CD4-positive, alpha-beta T cell (primary cell): ENCODE measurements around the gene TNS3. TPM values are rescaled to one million over a fixed set of nuclear protein-coding genes. Genes with fewer than 3 reads are reported as not detected.

Experiments
- ATAC-seq: fragments of 200-7000 bp; cut with Tn5 transposase; one replicate; pipeline ENCODE4 v1.10.0; 2022; ENCODE audit warnings: mild to moderate bottlenecking; ENCODE audit not compliant: poor library complexity
- CTCF ChIA-PET: fragments of 350-600 bp; sonication (Branson Sonifier 250); formaldehyde crosslinking; loops from one replicate; lab custom pipeline; 2021; ENCODE audit warnings: antibody characterized with exemption, inconsistent platforms; lab: Charles Lee
- POLR2A ChIA-PET: fragments of 350-600 bp; sonication (Branson Sonifier 250); formaldehyde crosslinking; loops from one replicate; lab custom pipeline; 2021; ENCODE audit warnings: antibody characterized with exemption, inconsistent platforms; lab: Charles Lee
- DNase-seq, 14 experiments: peaks; one replicate each; pipeline ENCODE4 v3.0.0-alpha.2; 2013 to 2020; ENCODE audit warnings: mixed read lengths in 2 of 14
- H3K27ac ChIP-seq, 2 donors: one replicate each; pipeline versions ENCODE4 v1.5.1 to v1.7.0; 2013; ENCODE audit warnings: low read length in 2 of 2, low read depth in 1 of 2, mild to moderate bottlenecking in 1 of 2
- H3K27me3 ChIP-seq, 2 experiments: 1 replicate in 1 of 2; 2 replicates in 1 of 2; pipeline versions ENCODE4 v1.6.1 to v1.7.0; 2013; ENCODE audit warnings: low read length in 2 of 2, control low read depth in 1 of 2, mild to moderate bottlenecking in 1 of 2, moderate library complexity in 1 of 2; ENCODE audit not compliant: insufficient read depth in 2 of 2, control insufficient read depth in 1 of 2
- H3K36me3 ChIP-seq: one replicate; pipeline ENCODE4 v1.6.1; 2013; ENCODE audit warnings: low read length, control low read depth; ENCODE audit not compliant: insufficient read depth
- H3K4me1 ChIP-seq: one replicate; pipeline ENCODE4 v1.6.1; 2013; ENCODE audit warnings: low read length, control low read depth; ENCODE audit not compliant: insufficient read depth
- H3K4me3 ChIP-seq: one replicate; pipeline ENCODE4 v1.5.1; 2013; ENCODE audit warnings: mild to moderate bottlenecking, low read length, moderate library complexity
- H3K9me3 ChIP-seq, 2 experiments: 1 replicate in 1 of 2; 2 replicates in 1 of 2; pipeline versions ENCODE4 v1.6.1 to v1.7.0; 2013; ENCODE audit warnings: low read length in 2 of 2, mild to moderate bottlenecking in 2 of 2, control low read depth in 1 of 2, moderate library complexity in 1 of 2; ENCODE audit not compliant: control insufficient read depth in 1 of 2, insufficient read depth in 1 of 2
- H3K27ac Mint-ChIP-seq: one replicate; pipeline ENCODE4 v1.8.0; 2020; ENCODE audit warnings: mixed read lengths
- H3K27me3 Mint-ChIP-seq: one replicate; pipeline ENCODE4 v1.8.0; 2021; ENCODE audit warnings: mixed read lengths
- H3K36me3 Mint-ChIP-seq: one replicate; pipeline ENCODE4 v1.8.0; 2021; ENCODE audit warnings: low read depth, mixed read lengths
- H3K4me1 Mint-ChIP-seq: one replicate; pipeline ENCODE4 v1.8.0; 2021; ENCODE audit warnings: low read depth, mixed read lengths
- H3K4me3 Mint-ChIP-seq: one replicate; pipeline ENCODE4 v1.8.0; 2020; ENCODE audit warnings: mild to moderate bottlenecking, mixed read lengths
- H3K9me3 Mint-ChIP-seq: one replicate; pipeline ENCODE4 v1.8.0; 2020; ENCODE audit warnings: mixed read lengths
- CTCF ChIP-seq: fragments of 200-600 bp; IDR thresholded peaks from one replicate; pipeline ENCODE4 v1.8.0; 2022; ENCODE audit warnings: antibody characterized with exemption, mild to moderate bottlenecking
- intact Hi-C, 2 experiments: fragments of 100-400 bp; cut with DNase I in 1 of 2; cut with micrococcal nuclease in 1 of 2; formaldehyde crosslinking; loops; one replicate each; pipeline versions ENCODE4 v1.15.1 to v1.9.0; 2023 to 2025; cut with DNase I, micrococcal nuclease
- total RNA-seq, 174 experiments: library from RNA in 2 of 174; stranded (reverse) in 2 of 174; gene quantifications; one replicate each; pipeline ENCODE4 v1.2.3 and lab custom pipeline; 2021 to 2026

Gene TNS3
- total RNA-seq, 2 experiments from 2014 or later = 0.16 to 0.47 TPM

- DNase-seq (no peak), ATAC-seq (no peak)
- TF ChIP-seq CTCF = no peak
- H3K4me1 Mint-ChIP-seq = no peaks in the 10 kb centered on the region
- Histone ChIP-seq H3K36me3 (no peaks in the 10 kb centered on the region), H3K27me3 (no peaks in the 10 kb centered on the region), H3K4me3 (no peak overlapping the region), H3K9me3 (peaks cover 0 to 22% of the 10 kb centered on the region in 2 experiments), H3K4me1 (no peaks in the 10 kb centered on the region), H3K27ac (no peak overlapping the region)
- no peak overlapping the region for H3K27ac Mint-ChIP-seq
- POLR2A ChIA-PET = no interaction called here
- H3K4me3 Mint-ChIP-seq = no peak overlapping the region
- CTCF ChIA-PET = no interaction called here
- H3K36me3 Mint-ChIP-seq = no peaks in the 10 kb centered on the region
- intact Hi-C loops = no loop called here
- no peaks in the 10 kb centered on the region for H3K9me3 Mint-ChIP-seq
- no peaks in the 10 kb centered on the region for H3K27me3 Mint-ChIP-seq
Measured at GRCh38 chr7:47489624-47490023, 92.3 kb downstream of the TNS3 start.

- Mint-ChIP-seq H3K4me1 (no peaks in the 10 kb centered on the region), H3K4me3 (no peak overlapping the region), H3K9me3 (no peaks in the 10 kb centered on the region), H3K27ac (no peak overlapping the region), H3K36me3 (no peaks in the 10 kb centered on the region), H3K27me3 (no peaks in the 10 kb centered on the region)
- Histone ChIP-seq H3K27me3 (no peaks in the 10 kb centered on the region), H3K4me1 (no peaks in the 10 kb centered on the region), H3K36me3 (no peaks in the 10 kb centered on the region), H3K27ac (no peak overlapping the region), H3K4me3 (no peak overlapping the region), H3K9me3 (peaks cover 0 to 28% of the 10 kb centered on the region in 2 experiments)
- POLR2A ChIA-PET = no interaction called here
- ATAC-seq (no peak), DNase-seq (no peak)
- no peak for TF ChIP-seq CTCF
- intact Hi-C loops = no loop called here
- CTCF ChIA-PET = no interaction called here
Measured at GRCh38 chr7:47488969-47489342, 93.0 kb downstream of the TNS3 start.

DNA sequence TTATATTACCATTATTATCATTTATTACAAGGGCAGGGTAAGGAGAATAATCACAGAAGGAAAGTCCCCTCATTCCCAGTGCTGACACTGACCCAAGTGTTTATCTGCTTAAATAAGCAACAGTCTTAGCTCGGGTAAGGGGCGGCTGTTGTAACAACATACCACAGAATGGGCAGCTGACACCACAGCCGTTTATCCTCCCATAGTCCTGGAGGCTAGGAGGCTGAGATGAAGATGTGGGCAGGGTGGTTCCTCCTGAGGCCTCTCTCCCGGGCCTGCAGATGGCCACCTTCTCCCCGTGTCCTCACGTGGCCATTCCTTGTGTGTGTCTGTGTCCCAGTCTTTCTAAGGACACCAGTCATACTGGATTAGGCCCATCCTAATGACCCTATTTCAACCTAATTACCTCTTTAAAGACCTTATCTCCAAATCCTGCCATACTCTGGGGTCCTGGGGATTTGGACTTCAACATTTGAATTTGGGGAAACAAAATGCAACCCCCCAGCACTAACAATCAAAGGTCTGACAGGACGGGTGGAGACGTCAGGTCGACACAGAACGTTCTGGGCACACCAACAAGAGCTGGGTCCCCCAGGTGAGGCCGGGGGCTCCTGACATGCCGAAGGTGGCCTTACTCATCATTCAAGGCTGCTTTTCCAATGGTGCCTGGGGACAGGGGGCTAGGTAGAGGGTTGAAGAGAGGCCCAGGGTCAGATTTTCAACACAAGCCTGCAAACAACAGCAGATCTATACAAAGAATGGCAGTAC, 93.5 kb downstream of the TNS3 start:
- Histone ChIP-seq H3K36me3 (no peaks in the 10 kb centered on the region), H3K27ac (no peak overlapping the region), H3K27me3 (no peaks in the 10 kb centered on the region), H3K9me3 (peaks cover 0 to 33% of the 10 kb centered on the region in 2 experiments), H3K4me1 (no peaks in the 10 kb centered on the region), H3K4me3 (no peak overlapping the region)
- ChIA-PET CTCF (no interaction called here), POLR2A (no interaction called here)
- intact Hi-C loops = no loop called here
- Mint-ChIP-seq H3K4me3 (no peak overlapping the region), H3K36me3 (no peaks in the 10 kb centered on the region), H3K27me3 (no peaks in the 10 kb centered on the region), H3K27ac (no peak overlapping the region), H3K4me1 (no peaks in the 10 kb centered on the region), H3K9me3 (no peaks in the 10 kb centered on the region)
- ATAC-seq = no peak
- DNase-seq = no peak
- TF ChIP-seq CTCF = no peak
